H9 (cell line): Measurements from ENCODE around the gene TBRG1. TPM values are rescaled to one million over a fixed set of nuclear protein-coding genes. Genes with fewer than 3 reads are reported as not detected.

Experiments
- DNase-seq: peaks from one replicate; pipeline ENCODE4 v3.0.0-alpha.2; 2017
- H2AFZ ChIP-seq: one replicate; pipeline ENCODE4 v1.6.1; 2013; ENCODE audit warnings: mild to moderate bottlenecking, low read length, control low read depth, moderate library complexity
- H2AK5ac ChIP-seq: 2 replicates; pipeline ENCODE4 v1.6.1; 2013; ENCODE audit warnings: low read length, control low read depth, mixed read lengths; ENCODE audit not compliant: insufficient read length
- H2BK120ac ChIP-seq: one replicate; pipeline ENCODE4 v1.6.1; 2013; ENCODE audit warnings: low read depth, mild to moderate bottlenecking, low read length, control low read depth, inconsistent platforms; ENCODE audit not compliant: poor library complexity, severe bottlenecking
- H2BK12ac ChIP-seq: 2 replicates; pipeline ENCODE4 v1.6.1; 2013; ENCODE audit warnings: low read length, control low read depth, mixed read lengths, low read depth; ENCODE audit not compliant: insufficient read length
- H2BK15ac ChIP-seq: 2 replicates; pipeline ENCODE4 v1.6.1; 2013; ENCODE audit warnings: low read depth, low read length, control low read depth
- H2BK20ac ChIP-seq: one replicate; pipeline ENCODE4 v1.6.1; 2013; ENCODE audit warnings: low read depth, mild to moderate bottlenecking, low read length, control low read depth, inconsistent platforms; ENCODE audit not compliant: poor library complexity, severe bottlenecking
- H2BK5ac ChIP-seq: 2 replicates; pipeline ENCODE4 v1.6.1; 2013; ENCODE audit warnings: low read length, control low read depth, mixed read lengths; ENCODE audit not compliant: insufficient read length
- H3K14ac ChIP-seq: 2 replicates; pipeline ENCODE4 v1.6.1; 2013; ENCODE audit warnings: low read length, control low read depth; ENCODE audit not compliant: insufficient read depth
- H3K18ac ChIP-seq: 2 replicates; pipeline ENCODE4 v1.6.1; 2013; ENCODE audit warnings: low read depth, mild to moderate bottlenecking, mixed read lengths, low read length, control low read depth; ENCODE audit not compliant: insufficient read length
- H3K23ac ChIP-seq: 2 replicates; pipeline ENCODE4 v1.6.1; 2013; ENCODE audit warnings: low read length, control low read depth, mixed read lengths, low read depth; ENCODE audit not compliant: insufficient read length
- H3K23me2 ChIP-seq: 2 replicates; pipeline ENCODE4 v1.6.1; 2013; ENCODE audit warnings: low read depth, mild to moderate bottlenecking, mixed read lengths, low read length, control low read depth; ENCODE audit not compliant: insufficient read length, poor library complexity, severe bottlenecking
- H3K27ac ChIP-seq: 2 replicates; pipeline ENCODE4 v1.5.1; 2013; ENCODE audit warnings: low read length, control low read depth, mixed read lengths, low read depth; ENCODE audit not compliant: insufficient read length
- H3K27me3 ChIP-seq: 2 replicates; pipeline ENCODE4 v1.6.1; 2013; ENCODE audit warnings: low read length, control low read depth, inconsistent platforms; ENCODE audit not compliant: insufficient read depth
- H3K4ac ChIP-seq: 2 replicates; pipeline ENCODE4 v1.6.1; 2013; ENCODE audit warnings: low read depth, mild to moderate bottlenecking, control low read depth, inconsistent platforms, low read length, moderate library complexity
- H3K4me1 ChIP-seq: 2 replicates; pipeline ENCODE4 v1.6.1; 2013; ENCODE audit warnings: low read length, control low read depth, inconsistent platforms; ENCODE audit not compliant: insufficient read depth
- H3K4me2 ChIP-seq: 2 replicates; pipeline ENCODE4 v1.6.1; 2013; ENCODE audit warnings: low read length, control low read depth, mixed read lengths; ENCODE audit not compliant: insufficient read length, insufficient read depth
- H3K56ac ChIP-seq: 2 replicates; pipeline ENCODE4 v1.6.1; 2013; ENCODE audit warnings: low read depth, mild to moderate bottlenecking, mixed read lengths, low read length, control low read depth; ENCODE audit not compliant: insufficient read length
- H3K79me1 ChIP-seq: 2 replicates; pipeline ENCODE4 v1.6.1; 2013; ENCODE audit warnings: low read depth, mild to moderate bottlenecking, moderate library complexity, low read length, control low read depth, inconsistent platforms; ENCODE audit not compliant: insufficient read depth, poor library complexity, severe bottlenecking
- H3K79me2 ChIP-seq: 2 replicates; pipeline ENCODE4 v1.6.1; 2013; ENCODE audit warnings: low read length, control low read depth, inconsistent platforms; ENCODE audit not compliant: insufficient read depth
- H3K9ac ChIP-seq: 2 replicates; pipeline ENCODE4 v1.6.1; 2013; ENCODE audit warnings: low read length, control low read depth, mixed read lengths; ENCODE audit not compliant: insufficient read length; ENCODE audit errors: extremely low read depth
- H3K9me3 ChIP-seq: one replicate; pipeline ENCODE4 v1.6.1; 2013; ENCODE audit warnings: low read depth, low read length, inconsistent platforms; ENCODE audit not compliant: control insufficient read depth
- H3T11ph ChIP-seq: one replicate; pipeline ENCODE4 v1.6.1; 2013; ENCODE audit warnings: mild to moderate bottlenecking, low read length, control low read depth, inconsistent platforms
- H4K20me1 ChIP-seq: one replicate; pipeline ENCODE4 v1.6.1; 2013; ENCODE audit not compliant: control insufficient read depth, insufficient read length, insufficient read depth
- H4K5ac ChIP-seq: 2 replicates; pipeline ENCODE4 v1.6.1; 2013; ENCODE audit warnings: low read depth, mild to moderate bottlenecking, mixed read lengths, low read length, control low read depth; ENCODE audit not compliant: insufficient read length
- H4K8ac ChIP-seq: replicated peaks from 2 replicates; pipeline ENCODE4 v1.6.1; 2013; ENCODE audit warnings: low read length, control low read depth, mixed read lengths, low read depth; ENCODE audit not compliant: insufficient read length
- H4K91ac ChIP-seq: 2 replicates; pipeline ENCODE4 v1.6.1; 2013; ENCODE audit warnings: low read depth, mild to moderate bottlenecking, moderate library complexity, mixed read lengths, low read length, control low read depth; ENCODE audit not compliant: insufficient read length
- H3K27ac Mint-ChIP-seq, 3 experiments: 2 replicates in 2 of 3; 3 replicates in 1 of 3; pipeline ENCODE4 v1.8.0; 2020 to 2021; ENCODE audit warnings: mixed read lengths in 3 of 3, mild to moderate bottlenecking in 1 of 3, moderate library complexity in 1 of 3
- H3K27me3 Mint-ChIP-seq: 2 replicates; pipeline ENCODE4 v1.8.0; 2021; ENCODE audit warnings: low read depth, mild to moderate bottlenecking, moderate library complexity, mixed read lengths
- H3K36me3 Mint-ChIP-seq, 3 experiments: 2 replicates in 2 of 3; 3 replicates in 1 of 3; pipeline ENCODE4 v1.8.0; 2020 to 2021; ENCODE audit warnings: low read depth in 3 of 3, mixed read lengths in 3 of 3; ENCODE audit not compliant: insufficient read depth in 1 of 3
- H3K4me1 Mint-ChIP-seq, 2 experiments: 2 replicates each; pipeline ENCODE4 v1.8.0; 2020; ENCODE audit warnings: mixed read lengths in 2 of 2
- H3K4me3 Mint-ChIP-seq, 2 experiments: 2 replicates in 1 of 2; 3 replicates in 1 of 2; pipeline ENCODE4 v1.8.0; 2020 to 2021; ENCODE audit warnings: mild to moderate bottlenecking in 2 of 2, mixed read lengths in 2 of 2, moderate library complexity in 1 of 2
- H3K9me3 Mint-ChIP-seq, 2 experiments: 2 replicates in 1 of 2; 3 replicates in 1 of 2; pipeline ENCODE4 v1.8.0; 2020; ENCODE audit warnings: mild to moderate bottlenecking in 2 of 2, mixed read lengths in 2 of 2, moderate library complexity in 1 of 2
- CTCF ChIP-seq: fragments of 200-600 bp; sonication (generic); conservative IDR thresholded peaks from 3 replicates; pipeline ENCODE4 v1.8.0; 2021; ENCODE audit warnings: antibody characterized with exemption, mild to moderate bottlenecking
- WGBS: extraction: QIAGEN DNeasy Blood & Tissue Kit; methylation state at CpG from one replicate; pipeline ENCODE4 v1.1.7; 2013; ENCODE audit warnings: missing lambda C conversion rate, low lambda C conversion rate, mixed read lengths; ENCODE audit not compliant: insufficient read length; ENCODE audit errors: extremely low coverage; 5-methylcytosine and 5-hydroxymethylcytosine counted together
- total RNA-seq: library from RNA; stranded (reverse); gene quantifications from 2 replicates; pipeline ENCODE4 v1.2.1, GENCODE V29; 2021

Gene TBRG1
- total RNA-seq, 1 experiment from 2014 or later, result 23.9 TPM

- no peak overlapping the region for H4K5ac ChIP-seq
- no peak overlapping the region for H2BK12ac ChIP-seq
- no peak overlapping the region for H3T11ph ChIP-seq
- no peak overlapping the region for H2BK15ac ChIP-seq
- H2BK20ac ChIP-seq, result no peak overlapping the region
- H3K14ac ChIP-seq, result no peak overlapping the region
- H3K23ac ChIP-seq, result no peak overlapping the region
- H4K91ac ChIP-seq, result no peak overlapping the region
- DNase-seq, result no peak
- H3K79me1 ChIP-seq, result no peaks in the 10 kb centered on the region
- H3K27ac ChIP-seq, result no peak overlapping the region
- no peaks in the 10 kb centered on the region for H3K9me3 Mint-ChIP-seq
- H3K27me3 ChIP-seq, result peaks cover 4% of the 10 kb centered on the region
- no peak overlapping the region for H3K27ac Mint-ChIP-seq
- WGBS, result no CpG with 5 or more reads among the region's 3 CpGs
- H2BK5ac ChIP-seq, result no peak overlapping the region
- peaks cover under 1 to 2% of the 10 kb centered on the region in 2 experiments; a peak in 3 of 4 replicates for H3K4me1 Mint-ChIP-seq
- no peak overlapping the region for H4K8ac ChIP-seq
- H3K4ac ChIP-seq, result no peak overlapping the region
- no peak overlapping the region for H3K56ac ChIP-seq
- no peaks in the 10 kb centered on the region for H4K20me1 ChIP-seq
- H3K79me2 ChIP-seq, result no peaks in the 10 kb centered on the region
- H2AK5ac ChIP-seq, result no peak overlapping the region
- no peak for TF ChIP-seq CTCF
- no peak overlapping the region for H3K9ac ChIP-seq
- no peak overlapping the region for H2AFZ ChIP-seq
- no peak overlapping the region for H2BK120ac ChIP-seq
- no peak overlapping the region for H3K4me3 Mint-ChIP-seq
- peaks cover 0 to 1% (median 0%) of the 10 kb centered on the region in 3 experiments; a peak in 1 of 7 replicates for H3K36me3 Mint-ChIP-seq
- H3K23me2 ChIP-seq, result no peaks in the 10 kb centered on the region
- peaks cover 10% of the 10 kb centered on the region for H3K27me3 Mint-ChIP-seq
- no peaks in the 10 kb centered on the region for H3K4me1 ChIP-seq
- H3K18ac ChIP-seq, result no peak overlapping the region
- no peaks in the 10 kb centered on the region for H3K9me3 ChIP-seq
- no peak overlapping the region for H3K4me2 ChIP-seq
Measured at GRCh38 chr11:124667601-124668000, 44.9 kb downstream of the TBRG1 start.
